Ovary (tissue), 3 donors: ENCODE measurements around the gene ZKSCAN1.

Experiments
- EP300 ChIP-seq: sonication (generic); formaldehyde crosslinking; IDR thresholded peaks from one replicate; pipeline ENCODE4 v1.6.1; 2017; ENCODE audit warnings: antibody characterized with exemption
- TF ChIP-seq, protein P1 (sequence below), 3 donors: fragments of 450-650 bp in 2 of 3; fragments of 200-600 bp in 1 of 3; IDR thresholded peaks; one replicate each; pipeline versions ENCODE4 v1.5.1 to v1.8.0; 2016 to 2022; ENCODE audit warnings: antibody characterized with exemption in 3 of 3, mild to moderate bottlenecking in 1 of 3
- donor health status: DM: no; HTN: no; CAD: no.

- TF ChIP-seq, protein P1, sequence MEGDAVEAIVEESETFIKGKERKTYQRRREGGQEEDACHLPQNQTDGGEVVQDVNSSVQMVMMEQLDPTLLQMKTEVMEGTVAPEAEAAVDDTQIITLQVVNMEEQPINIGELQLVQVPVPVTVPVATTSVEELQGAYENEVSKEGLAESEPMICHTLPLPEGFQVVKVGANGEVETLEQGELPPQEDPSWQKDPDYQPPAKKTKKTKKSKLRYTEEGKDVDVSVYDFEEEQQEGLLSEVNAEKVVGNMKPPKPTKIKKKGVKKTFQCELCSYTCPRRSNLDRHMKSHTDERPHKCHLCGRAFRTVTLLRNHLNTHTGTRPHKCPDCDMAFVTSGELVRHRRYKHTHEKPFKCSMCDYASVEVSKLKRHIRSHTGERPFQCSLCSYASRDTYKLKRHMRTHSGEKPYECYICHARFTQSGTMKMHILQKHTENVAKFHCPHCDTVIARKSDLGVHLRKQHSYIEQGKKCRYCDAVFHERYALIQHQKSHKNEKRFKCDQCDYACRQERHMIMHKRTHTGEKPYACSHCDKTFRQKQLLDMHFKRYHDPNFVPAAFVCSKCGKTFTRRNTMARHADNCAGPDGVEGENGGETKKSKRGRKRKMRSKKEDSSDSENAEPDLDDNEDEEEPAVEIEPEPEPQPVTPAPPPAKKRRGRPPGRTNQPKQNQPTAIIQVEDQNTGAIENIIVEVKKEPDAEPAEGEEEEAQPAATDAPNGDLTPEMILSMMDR (IDR thresholded peaks at IDR 0.05) = no peak
- TF ChIP-seq EP300 = no peak
Measured at GRCh38 chr7:100027197-100027596, 11.8 kb downstream of the ZKSCAN1 start.
